Measurements from ENCODE around the gene TESPA1.

- TF ChIP-seq CTCF (IDR thresholded peaks at IDR 0.05; ENCODE audit: poor library complexity, severe bottlenecking) (no peak), EP300 (conservative IDR thresholded peaks at IDR 0.05; ENCODE audit: poor library complexity, severe bottlenecking) (no peak), POLR2AphosphoS5 (IDR thresholded peaks at IDR 0.05) (no peak), REST (IDR thresholded peaks at IDR 0.05; ENCODE audit: borderline replicate concordance) (no peak), EZH2 (IDR thresholded peaks at IDR 0.05; ENCODE audit: borderline replicate concordance, insufficient read depth, low read length, poor library complexity, severe bottlenecking) (no peak), RAD21 (conservative IDR thresholded peaks at IDR 0.05) (no peak), SMC3 (conservative IDR thresholded peaks at IDR 0.05; ENCODE audit: poor library complexity) (no peak), TAF1 (IDR thresholded peaks at IDR 0.05; ENCODE audit: low read depth) (no peak), MXI1 (conservative IDR thresholded peaks at IDR 0.05; ENCODE audit: poor library complexity, severe bottlenecking) (no peak)
Measured at GRCh38 chr12:54917001-54917488, 67.5 kb downstream of the TESPA1 start.

Measured in neural cell (in vitro differentiated cells).